Fibroblast of lung (primary cell): ENCODE data around the gene PCDHGC3. TPM values are rescaled to one million over a fixed set of nuclear protein-coding genes. Genes with fewer than 3 reads are reported as not detected.

ENCODE experiments used
- polyA plus RNA-seq, 2 donors: library from polyadenylated mRNA; depleted of rRNA in 1 of 2; stranded (reverse) in 1 of 2; unstranded in 1 of 2; fragments of >200 nt; gene quantifications; 2 replicates each; pipeline ENCODE4 v1.2.1, GENCODE V29; 2011 to 2012; ENCODE audit warnings: missing spikeins in 1 of 2
- total RNA-seq: library from RNA; depleted of rRNA; stranded (reverse); fragments of >200 nt; gene quantifications from 2 replicates; pipeline ENCODE4 v1.2.1, GENCODE V29; 2014

PCDHGC3 gene
- total and polyA plus RNA-seq, 2 donors (not counting 1 experiment from before 2014, with no cell fraction given) = 59.0 to 109 TPM

Other genes starting within 250 kb of the PCDHGC3 start
- gene PCDHB15, start 230.6 kb upstream of the PCDHGC3 start, total RNA-seq = 0.77 and 1.8 TPM in 2 replicates
- gene PCDHB15, start 230.6 kb upstream of the PCDHGC3 start, polyA plus RNA-seq = 0.12 and 0.31 TPM in 2 replicates
- gene SLC25A2, start 171.9 kb upstream of the PCDHGC3 start, total RNA-seq = 0.66 TPM in 1 of 2 replicates, not detected in the other
- not detected in 2 replicates for gene SLC25A2, start 171.9 kb upstream of the PCDHGC3 start, polyA plus RNA-seq
- gene TAF7, start 155.2 kb upstream of the PCDHGC3 start, total RNA-seq = 87.1 and 107 TPM in 2 replicates
- gene TAF7, start 155.2 kb upstream of the PCDHGC3 start, polyA plus RNA-seq = 64.9 and 73.0 TPM in 2 replicates
- gene PCDHGA1, start 145.5 kb upstream of the PCDHGC3 start, total RNA-seq = 1.0 and 1.8 TPM in 2 replicates
- gene PCDHGA1, start 145.5 kb upstream of the PCDHGC3 start, polyA plus RNA-seq = 1.1 and 1.6 TPM in 2 replicates
- 2.8 and 4.5 TPM in 2 replicates for gene PCDHGA2, start 137.2 kb upstream of the PCDHGC3 start, total RNA-seq
- 4.2 and 5.8 TPM in 2 replicates for gene PCDHGA2, start 137.2 kb upstream of the PCDHGC3 start, polyA plus RNA-seq
- gene PCDHGA3, start 132.1 kb upstream of the PCDHGC3 start, total RNA-seq = 1.5 and 2.8 TPM in 2 replicates
- gene PCDHGA3, start 132.1 kb upstream of the PCDHGC3 start, polyA plus RNA-seq = 1.3 and 1.4 TPM in 2 replicates
- 3.1 and 4.3 TPM in 2 replicates for gene PCDHGB1, start 125.9 kb upstream of the PCDHGC3 start, total RNA-seq
- 1.7 TPM in 2 replicates for gene PCDHGB1, start 125.9 kb upstream of the PCDHGC3 start, polyA plus RNA-seq
- 2.8 and 7.6 TPM in 2 replicates for gene PCDHGA4, start 120.9 kb upstream of the PCDHGC3 start, total RNA-seq
- gene PCDHGA4, start 120.9 kb upstream of the PCDHGC3 start, polyA plus RNA-seq = 3.1 and 6.4 TPM in 2 replicates
- gene PCDHGB2, start 116.0 kb upstream of the PCDHGC3 start, total RNA-seq = 3.1 and 4.6 TPM in 2 replicates
- gene PCDHGB2, start 116.0 kb upstream of the PCDHGC3 start, polyA plus RNA-seq = 2.3 and 5.7 TPM in 2 replicates
- 1.5 and 2.6 TPM in 2 replicates for gene PCDHGA5, start 111.8 kb upstream of the PCDHGC3 start, total RNA-seq
- 1.2 and 1.4 TPM in 2 replicates for gene PCDHGA5, start 111.8 kb upstream of the PCDHGC3 start, polyA plus RNA-seq
- gene PCDHGB3, start 105.7 kb upstream of the PCDHGC3 start, total RNA-seq = 3.1 and 5.8 TPM in 2 replicates
- gene PCDHGB3, start 105.7 kb upstream of the PCDHGC3 start, polyA plus RNA-seq = 2.5 and 2.9 TPM in 2 replicates
- gene PCDHGA6, start 102.1 kb upstream of the PCDHGC3 start, total RNA-seq = 3.1 and 4.8 TPM in 2 replicates
- 3.9 and 4.2 TPM in 2 replicates for gene PCDHGA6, start 102.1 kb upstream of the PCDHGC3 start, polyA plus RNA-seq
- gene PCDHGA7, start 93.2 kb upstream of the PCDHGC3 start, total RNA-seq = 2.8 and 6.8 TPM in 2 replicates
- 2.7 and 3.0 TPM in 2 replicates for gene PCDHGA7, start 93.2 kb upstream of the PCDHGC3 start, polyA plus RNA-seq
- gene PCDHGB4, start 88.3 kb upstream of the PCDHGC3 start, total RNA-seq = 10.0 and 18.3 TPM in 2 replicates
- 13.3 and 15.5 TPM in 2 replicates for gene PCDHGB4, start 88.3 kb upstream of the PCDHGC3 start, polyA plus RNA-seq
- 2.6 and 4.6 TPM in 2 replicates for gene PCDHGA8, start 83.3 kb upstream of the PCDHGC3 start, total RNA-seq
- gene PCDHGA8, start 83.3 kb upstream of the PCDHGC3 start, polyA plus RNA-seq = 0.76 and 1.1 TPM in 2 replicates
- 17.5 and 21.5 TPM in 2 replicates for gene PCDHGB5, start 78.0 kb upstream of the PCDHGC3 start, total RNA-seq
- gene PCDHGB5, start 78.0 kb upstream of the PCDHGC3 start, polyA plus RNA-seq = 19.6 TPM in 2 replicates
- gene PCDHGA9, start 73.2 kb upstream of the PCDHGC3 start, total RNA-seq = 2.6 and 4.8 TPM in 2 replicates
- 3.2 and 3.3 TPM in 2 replicates for gene PCDHGA9, start 73.2 kb upstream of the PCDHGC3 start, polyA plus RNA-seq
- 3.9 and 4.3 TPM in 2 replicates for gene PCDHGB6, start 67.9 kb upstream of the PCDHGC3 start, total RNA-seq
- gene PCDHGB6, start 67.9 kb upstream of the PCDHGC3 start, polyA plus RNA-seq = 2.6 and 2.8 TPM in 2 replicates
- gene PCDHGA10, start 63.0 kb upstream of the PCDHGC3 start, total RNA-seq = 7.4 and 10.2 TPM in 2 replicates
- 3.8 and 4.2 TPM in 2 replicates for gene PCDHGA10, start 63.0 kb upstream of the PCDHGC3 start, polyA plus RNA-seq
- 13.0 and 13.6 TPM in 2 replicates for gene PCDHGB7, start 58.3 kb upstream of the PCDHGC3 start, total RNA-seq
- gene PCDHGB7, start 58.3 kb upstream of the PCDHGC3 start, polyA plus RNA-seq = 11.3 and 15.3 TPM in 2 replicates
- gene PCDHGA11, start 54.9 kb upstream of the PCDHGC3 start, total RNA-seq = 5.9 and 8.6 TPM in 2 replicates
- 4.7 and 10.8 TPM in 2 replicates for gene PCDHGA11, start 54.9 kb upstream of the PCDHGC3 start, polyA plus RNA-seq
- 9.2 and 13.7 TPM in 2 replicates for gene PCDHGA12, start 45.5 kb upstream of the PCDHGC3 start, total RNA-seq
- 11.9 and 14.1 TPM in 2 replicates for gene PCDHGA12, start 45.5 kb upstream of the PCDHGC3 start, polyA plus RNA-seq
- gene PCDHGC4, start 9.1 kb downstream of the PCDHGC3 start, total RNA-seq = 1.5 and 3.0 TPM in 2 replicates
- gene PCDHGC4, start 9.1 kb downstream of the PCDHGC3 start, polyA plus RNA-seq = 0.48 and 0.76 TPM in 2 replicates
- 1.3 and 2.6 TPM in 2 replicates for gene PCDHGC5, start 13.1 kb downstream of the PCDHGC3 start, total RNA-seq
- 0.97 and 1.1 TPM in 2 replicates for gene PCDHGC5, start 13.1 kb downstream of the PCDHGC3 start, polyA plus RNA-seq
- gene DIAPH1, start 143.0 kb downstream of the PCDHGC3 start, total RNA-seq = 17.2 and 21.1 TPM in 2 replicates
- gene DIAPH1, start 143.0 kb downstream of the PCDHGC3 start, polyA plus RNA-seq = 30.9 and 59.5 TPM in 2 replicates
- gene HDAC3, start 160.9 kb downstream of the PCDHGC3 start, total RNA-seq = 45.7 and 56.8 TPM in 2 replicates
- 67.9 and 69.6 TPM in 2 replicates for gene HDAC3, start 160.9 kb downstream of the PCDHGC3 start, polyA plus RNA-seq
- gene RELL2, start 161.0 kb downstream of the PCDHGC3 start, total RNA-seq = 2.6 and 3.0 TPM in 2 replicates
- 3.7 and 4.0 TPM in 2 replicates for gene RELL2, start 161.0 kb downstream of the PCDHGC3 start, polyA plus RNA-seq
- 15.4 and 25.6 TPM in 2 replicates for gene FCHSD1, start 175.5 kb downstream of the PCDHGC3 start, total RNA-seq
- 13.5 and 19.1 TPM in 2 replicates for gene FCHSD1, start 175.5 kb downstream of the PCDHGC3 start, polyA plus RNA-seq
- gene ARAP3, start 206.3 kb downstream of the PCDHGC3 start, total RNA-seq = 2.6 and 3.8 TPM in 2 replicates
- 2.5 and 2.9 TPM in 2 replicates for gene ARAP3, start 206.3 kb downstream of the PCDHGC3 start, polyA plus RNA-seq